Stimulated activated naive CD8-positive, alpha-beta T cell treated with anti-CD3 and anti-CD28 coated beads, Interleukin-15, amount 100 ng/mL, for 72 hours (primary cell): ENCODE data around the gene CAMK2G.

Source experiments
- ATAC-seq: fragments of 150-1000 bp; cut with Tn5 transposase; 2 replicates; pipeline ENCODE4 v1.10.0; 2021; ENCODE audit warnings: mild to moderate bottlenecking, moderate library complexity
- DNase-seq, 2 donors: peaks; one replicate each; pipeline ENCODE4 v3.0.0; 2021 to 2022
- H3K27ac Mint-ChIP-seq, 2 donors: one replicate each; pipeline ENCODE4 v1.8.0; 2022; ENCODE audit warnings: mild to moderate bottlenecking in 2 of 2, mixed read lengths in 2 of 2, moderate library complexity in 2 of 2
- H3K27me3 Mint-ChIP-seq: one replicate; pipeline ENCODE4 v1.8.0; 2022; ENCODE audit warnings: mixed read lengths
- H3K4me1 Mint-ChIP-seq: one replicate; pipeline ENCODE4 v1.8.0; 2022; ENCODE audit warnings: mild to moderate bottlenecking, mixed read lengths
- H3K4me3 Mint-ChIP-seq, 2 donors: one replicate each; pipeline ENCODE4 v1.8.0; 2022; ENCODE audit warnings: mild to moderate bottlenecking in 2 of 2, mixed read lengths in 2 of 2, moderate library complexity in 1 of 2
- H3K9me3 Mint-ChIP-seq, 2 donors: one replicate each; pipeline ENCODE4 v1.8.0; 2022; ENCODE audit warnings: mixed read lengths in 2 of 2

Gene CAMK2G

GRCh38 chr10:73809061-73809818 lies 65.1 kb downstream of the CAMK2G start:
- no peak for DNase-seq
- Mint-ChIP-seq H3K4me1 (peaks cover 56% of the 10 kb centered on the region), H3K9me3 (no peaks in the 10 kb centered on the region), H3K27ac (peak overlapping the region; percentile 99 to 100), H3K27me3 (no peaks in the 10 kb centered on the region), H3K4me3 (peak overlapping the region; percentile 87 to 89)
- ATAC-seq, result no peak

DNA sequence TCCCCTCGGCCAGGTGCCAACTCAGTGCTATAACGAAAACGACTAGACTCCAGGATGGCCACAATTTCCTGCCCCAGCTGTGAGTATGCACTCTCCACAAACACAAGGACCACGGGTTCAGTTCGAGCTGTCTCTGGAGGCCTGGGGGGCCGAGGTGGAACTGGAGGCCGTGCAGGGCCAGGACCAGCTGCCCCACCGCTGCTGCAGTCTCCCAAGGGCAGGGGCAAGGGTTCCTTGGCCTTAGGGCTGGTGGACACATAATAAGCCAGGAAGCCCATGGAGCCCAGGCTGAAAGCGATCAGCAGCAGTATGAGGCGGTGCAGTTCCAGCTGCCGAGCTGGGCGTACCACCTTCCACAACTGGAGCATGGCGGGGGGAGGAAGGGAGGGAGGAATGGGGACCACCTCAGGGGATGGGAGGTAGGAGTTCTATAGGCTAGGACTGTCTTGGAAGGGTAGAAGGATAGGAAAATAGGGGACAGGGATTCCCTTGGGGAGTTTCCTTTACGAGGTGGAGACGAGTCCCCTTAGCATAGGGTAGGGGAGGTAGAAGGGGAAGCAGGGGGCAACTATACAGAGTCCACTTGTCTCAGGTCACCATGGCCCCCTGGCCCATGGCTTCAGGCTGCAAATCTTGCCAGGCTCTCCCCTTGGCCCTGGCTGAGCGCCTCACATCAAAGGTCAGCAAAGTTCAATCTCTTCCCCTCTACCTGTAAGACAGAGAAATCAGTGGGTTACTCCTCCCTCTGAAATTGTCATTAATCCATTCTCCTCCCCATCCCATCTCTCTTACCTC lies 66.1 kb downstream of the CAMK2G start:
- H3K4me3 Mint-ChIP-seq, result peak overlapping the region in 1 of 2 donors; percentile 89
- no peaks in the 10 kb centered on the region for H3K9me3 Mint-ChIP-seq
- peak overlapping the region; percentile 78 to 100 for H3K27ac Mint-ChIP-seq
- no peak for ATAC-seq
- H3K4me1 Mint-ChIP-seq, result peaks cover 66% of the 10 kb centered on the region
- DNase-seq, result no peak
- H3K27me3 Mint-ChIP-seq, result no peaks in the 10 kb centered on the region

- H3K4me1 Mint-ChIP-seq, result peaks cover 73% of the 10 kb centered on the region
- DNase-seq (no peak), ATAC-seq (no peak)
- no peaks in the 10 kb centered on the region for H3K27me3 Mint-ChIP-seq
- H3K9me3 Mint-ChIP-seq, result no peaks in the 10 kb centered on the region
- no peak overlapping the region for H3K27ac Mint-ChIP-seq
- peak overlapping the region; percentile 9 to 57 for H3K4me3 Mint-ChIP-seq
Measured at GRCh38 chr10:73807471-73807870, 66.9 kb downstream of the CAMK2G start.

GRCh38 chr10:73806176-73806950 lies 68.0 kb downstream of the CAMK2G start:
- DNase-seq, result no peak
- no peaks in the 10 kb centered on the region for H3K27me3 Mint-ChIP-seq
- no peaks in the 10 kb centered on the region for H3K9me3 Mint-ChIP-seq
- H3K27ac Mint-ChIP-seq, result peak overlapping the region; percentile 4 to 80
- peaks cover 74% of the 10 kb centered on the region for H3K4me1 Mint-ChIP-seq
- H3K4me3 Mint-ChIP-seq, result peak overlapping the region in 1 of 2 donors; percentile 57
- ATAC-seq, result no peak

GRCh38 chr10:73803680-73804286 lies 70.6 kb downstream of the CAMK2G start:
- peaks cover 70% of the 10 kb centered on the region for H3K4me1 Mint-ChIP-seq
- H3K27me3 Mint-ChIP-seq, result no peaks in the 10 kb centered on the region
- DNase-seq, result no peak
- ATAC-seq, result peak; percentile 81
- H3K9me3 Mint-ChIP-seq, result no peaks in the 10 kb centered on the region
- peak overlapping the region; percentile 36 to 62 for H3K4me3 Mint-ChIP-seq
- H3K27ac Mint-ChIP-seq, result peak overlapping the region; percentile 20 to 92

DNA sequence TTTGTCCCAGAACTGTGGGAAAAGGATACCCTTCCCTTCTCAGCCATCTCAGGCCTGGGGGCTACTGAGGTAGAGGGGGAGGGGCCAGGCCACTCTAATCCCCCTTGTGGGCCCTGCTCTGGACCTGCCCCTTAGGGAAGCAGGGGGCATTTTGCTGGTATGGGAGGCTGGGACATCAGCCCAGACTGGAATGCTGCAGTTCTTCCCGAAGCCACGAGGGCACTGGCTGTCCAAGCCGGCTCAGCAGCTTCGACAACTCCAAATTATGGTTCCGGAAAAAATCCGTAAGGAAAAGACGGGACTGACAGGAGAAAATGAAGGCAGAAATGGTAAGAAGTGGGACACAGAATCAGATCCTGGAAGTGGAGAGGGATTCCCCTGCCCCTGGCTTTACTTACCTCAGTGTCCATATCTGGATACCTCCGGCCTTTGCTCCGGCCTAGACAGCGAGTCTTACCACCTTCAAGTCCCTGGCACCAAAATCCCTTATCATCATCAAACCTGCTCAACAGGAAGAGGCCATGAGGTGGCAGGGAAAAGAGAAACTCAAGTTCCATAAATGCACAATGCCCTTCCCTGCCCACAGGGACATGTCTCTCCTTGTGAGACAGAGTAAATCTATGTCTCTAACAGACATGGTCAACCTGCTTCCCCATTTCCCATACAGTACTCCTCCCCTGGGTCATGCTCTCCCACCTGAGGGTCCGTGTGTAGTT lies 71.9 kb downstream of the CAMK2G start:
- DNase-seq (no peak), ATAC-seq (no peak)
- Mint-ChIP-seq H3K9me3 (no peaks in the 10 kb centered on the region), H3K27ac (peak overlapping the region in 1 of 2 donors; percentile 9), H3K4me3 (no peak overlapping the region), H3K4me1 (peaks cover 58% of the 10 kb centered on the region), H3K27me3 (no peaks in the 10 kb centered on the region)

GRCh38 chr10:73801253-73801590 lies 73.1 kb downstream of the CAMK2G start:
- no peak overlapping the region for H3K27ac Mint-ChIP-seq
- H3K27me3 Mint-ChIP-seq, result no peaks in the 10 kb centered on the region
- H3K9me3 Mint-ChIP-seq, result no peaks in the 10 kb centered on the region
- ATAC-seq (no peak), DNase-seq (no peak)
- H3K4me3 Mint-ChIP-seq, result no peak overlapping the region
- H3K4me1 Mint-ChIP-seq, result peaks cover 46% of the 10 kb centered on the region

DNA sequence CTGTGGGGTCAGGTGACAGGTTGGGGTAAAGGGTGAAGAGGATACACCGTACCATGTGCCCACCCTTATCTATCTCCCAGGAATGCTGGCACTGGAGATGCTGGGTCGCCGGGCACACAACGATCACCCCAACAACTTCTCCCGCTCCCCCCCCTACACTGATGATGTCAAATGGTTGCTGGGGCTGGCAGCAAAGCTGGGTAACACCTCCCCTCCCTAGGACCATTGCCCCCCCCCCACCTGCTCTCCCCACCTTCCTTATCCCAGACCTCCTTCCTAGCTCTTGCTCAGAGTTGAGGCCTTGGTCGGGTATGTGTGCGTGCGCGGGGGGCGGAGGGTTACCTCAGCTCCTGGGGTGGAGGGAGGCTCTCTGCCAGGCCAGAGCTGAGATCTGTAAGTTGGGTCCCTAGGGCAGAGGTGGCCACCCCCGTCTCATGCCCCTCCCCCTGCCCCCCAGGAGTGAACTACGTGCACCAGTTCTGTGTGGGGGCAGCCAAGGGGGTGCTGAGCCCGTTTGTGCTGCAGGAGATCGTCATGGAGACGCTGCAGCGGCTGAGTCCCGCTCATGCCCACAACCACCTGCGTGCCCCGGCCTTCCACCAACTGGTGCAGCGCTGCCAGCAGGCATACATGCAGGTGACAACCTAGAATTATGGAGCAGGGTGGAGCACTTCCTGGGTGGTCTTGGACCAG lies 73.6 kb downstream of the CAMK2G start:
- DNase-seq (no peak), ATAC-seq (no peak)
- Mint-ChIP-seq H3K9me3 (no peaks in the 10 kb centered on the region), H3K4me1 (peaks cover 41% of the 10 kb centered on the region), H3K4me3 (no peak overlapping the region), H3K27me3 (no peaks in the 10 kb centered on the region), H3K27ac (no peak overlapping the region)

DNA sequence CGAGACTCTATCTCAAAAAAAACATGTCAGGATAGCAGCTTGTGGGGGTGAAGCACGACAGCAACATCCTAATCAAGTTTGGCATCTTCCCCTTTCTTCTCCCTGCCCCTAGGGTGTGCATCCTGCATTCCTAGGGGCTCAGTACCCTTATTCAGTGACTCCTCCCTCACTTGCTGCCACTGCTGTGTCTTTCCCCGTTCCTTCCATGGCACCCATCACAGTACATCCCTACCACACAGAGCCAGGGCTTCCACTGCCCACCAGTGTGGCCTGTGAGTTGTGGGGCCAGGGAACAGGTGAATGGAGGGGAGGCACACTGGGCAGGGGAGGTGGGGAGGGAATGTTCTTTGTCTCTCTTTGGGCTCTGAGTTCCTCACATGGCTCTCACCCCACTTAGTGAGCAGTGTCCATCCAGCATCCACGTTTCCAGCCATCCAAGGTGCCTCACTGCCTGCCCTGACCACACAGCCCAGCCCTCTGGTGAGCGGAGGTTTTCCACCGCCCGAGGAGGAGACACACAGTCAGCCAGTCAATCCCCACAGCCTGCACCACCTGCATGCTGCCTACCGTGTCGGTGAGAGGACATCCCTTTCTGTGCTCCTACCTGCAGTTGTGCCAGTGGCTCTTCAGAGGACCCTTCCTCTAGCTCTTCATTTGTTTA lies 74.3 kb downstream of the CAMK2G start:
- peak; percentile 2 for ATAC-seq
- no peak overlapping the region for H3K4me3 Mint-ChIP-seq

DNA sequence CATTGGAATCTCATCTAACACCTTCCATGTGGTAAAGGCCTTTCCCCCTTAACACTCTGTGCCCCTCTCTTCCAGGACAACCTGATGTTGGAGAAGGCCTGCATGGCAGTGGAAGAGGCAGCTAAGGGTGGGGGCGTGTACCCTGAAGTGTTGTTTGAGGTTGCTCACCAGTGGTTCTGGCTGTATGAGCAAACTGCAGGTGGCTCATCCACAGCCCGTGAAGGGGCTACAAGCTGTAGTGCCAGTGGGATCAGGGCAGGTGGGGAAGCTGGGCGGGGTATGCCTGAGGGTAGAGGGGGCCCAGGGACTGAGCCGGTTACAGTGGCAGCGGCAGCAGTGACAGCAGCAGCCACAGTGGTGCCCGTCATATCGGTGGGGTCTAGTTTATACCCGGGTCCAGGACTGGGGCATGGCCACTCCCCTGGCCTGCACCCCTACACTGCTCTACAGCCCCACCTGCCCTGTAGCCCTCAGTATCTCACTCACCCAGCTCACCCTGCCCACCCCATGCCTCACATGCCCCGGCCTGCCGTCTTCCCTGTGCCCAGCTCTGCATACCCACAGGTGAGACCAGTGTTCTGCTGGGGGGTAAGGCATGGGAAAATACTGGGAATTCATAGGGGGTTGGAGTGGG lies 75.3 kb downstream of the CAMK2G start:
- peak; percentile 34 for ATAC-seq

More for the DNA sequence above, 74.3 kb downstream of the CAMK2G start:
- Mint-ChIP-seq H3K27ac (peak overlapping the region in 1 of 2 donors; percentile 3), H3K4me1 (peaks cover 39% of the 10 kb centered on the region), H3K27me3 (no peaks in the 10 kb centered on the region), H3K9me3 (no peaks in the 10 kb centered on the region)
- no peak for DNase-seq

GRCh38 chr10:73798087-73798486 lies 76.3 kb downstream of the CAMK2G start:
- no peak overlapping the region for H3K4me3 Mint-ChIP-seq
- H3K9me3 Mint-ChIP-seq, result no peaks in the 10 kb centered on the region
- no peaks in the 10 kb centered on the region for H3K27me3 Mint-ChIP-seq
- ATAC-seq (peak; percentile 3), DNase-seq (no peak)
- peak overlapping the region; percentile 19 to 86 for H3K27ac Mint-ChIP-seq
- H3K4me1 Mint-ChIP-seq, result peaks cover 23% of the 10 kb centered on the region

More for the DNA sequence above, 75.3 kb downstream of the CAMK2G start:
- Mint-ChIP-seq H3K4me1 (peaks cover 33% of the 10 kb centered on the region), H3K4me3 (no peak overlapping the region), H3K27ac (peak overlapping the region; percentile 48 to 91), H3K27me3 (no peaks in the 10 kb centered on the region), H3K9me3 (no peaks in the 10 kb centered on the region)
- no peak for DNase-seq

DNA sequence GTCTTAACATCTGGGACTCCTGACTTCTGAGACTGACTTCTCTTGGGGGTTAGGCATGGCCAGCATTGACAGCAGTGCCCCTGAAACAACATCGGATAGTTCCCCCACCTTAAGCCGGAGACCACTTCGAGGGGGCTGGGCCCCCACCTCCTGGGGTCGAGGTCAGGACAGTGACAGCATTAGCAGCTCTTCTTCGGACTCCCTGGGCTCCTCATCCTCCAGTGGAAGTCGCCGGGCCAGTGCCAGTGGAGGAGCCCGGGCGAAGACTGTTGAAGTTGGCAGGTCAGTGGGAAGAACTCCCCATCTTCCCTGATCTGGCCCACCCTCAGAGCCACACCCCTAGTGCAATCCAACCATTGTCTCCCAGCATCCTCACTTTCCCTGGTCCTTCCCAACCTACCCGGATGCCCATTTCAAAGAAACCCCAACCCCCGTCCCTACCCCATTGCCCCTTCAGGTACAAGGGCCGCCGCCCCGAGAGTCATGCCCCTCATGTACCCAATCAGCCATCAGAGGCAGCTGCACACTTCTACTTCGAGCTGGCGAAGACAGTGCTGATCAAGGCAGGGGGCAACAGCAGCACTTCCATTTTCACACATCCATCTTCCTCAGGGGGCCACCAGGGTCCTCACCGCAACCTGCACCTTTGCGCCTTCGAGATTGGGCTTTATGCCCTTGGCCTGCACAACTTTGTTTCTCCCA lies 76.9 kb downstream of the CAMK2G start:
- no peak overlapping the region for H3K4me3 Mint-ChIP-seq
- no peaks in the 10 kb centered on the region for H3K9me3 Mint-ChIP-seq
- peaks cover 18% of the 10 kb centered on the region for H3K4me1 Mint-ChIP-seq
- ATAC-seq (no peak), DNase-seq (no peak)
- peak overlapping the region in 1 of 2 donors; percentile 86 for H3K27ac Mint-ChIP-seq
- H3K27me3 Mint-ChIP-seq, result no peaks in the 10 kb centered on the region

GRCh38 chr10:73796766-73797165 lies 77.6 kb downstream of the CAMK2G start:
- Mint-ChIP-seq H3K27ac (peak overlapping the region in 1 of 2 donors; percentile 54), H3K27me3 (no peaks in the 10 kb centered on the region), H3K4me3 (no peak overlapping the region), H3K4me1 (peaks cover 18% of the 10 kb centered on the region), H3K9me3 (no peaks in the 10 kb centered on the region)
- no peak for DNase-seq
- peak; percentile 10 for ATAC-seq
